ENCODE results near the gene GNL1. TPM values are rescaled to one million over a fixed set of nuclear protein-coding genes. Genes with fewer than 3 reads are reported as not detected.
A peak's percentile ranks its signal among the peaks of the same experiment; 100 is the strongest.
"Not testable (repeated sequence)": the region's sequence is repeated elsewhere in the genome, so short reads cannot be mapped to it uniquely, and the experiment has no call there.

The GNL1 gene
- total and polyA plus RNA-seq, 8 donors, result 52.5 to 108 (median 101) TPM

- Histone ChIP-seq H3K36me3 (peaks cover 0 to 33% of the 10 kb centered on the region in 2 donors), H3K4me3 (no peak overlapping the region), H3K27me3 (no peaks in the 10 kb centered on the region), H3K27ac (peak overlapping the region; percentile 19 to 99), H3K4me1 (peaks cover 10 to 78% of the 10 kb centered on the region in 2 donors), H3K9me3 (no peaks in the 10 kb centered on the region)
- intact Hi-C loops (cut with DNase I), result no loop called here
- no peak for TF ChIP-seq CTCF (IDR thresholded peaks at IDR 0.05)
- DNase-seq (no peak), ATAC-seq (no peak)
These were observed 60.3 kb downstream of the GNL1 start for GRCh38 chr6:30495993-30496392.

GRCh38 chr6:30495060-30495459 is 61.2 kb downstream of the GNL1 start:
- H3K4me3 ChIP-seq; DNase-seq; H3K9me3 ChIP-seq; intact Hi-C loops (cut with DNase I); ATAC-seq; H3K27me3 ChIP-seq: not testable (repeated sequence)
- peak overlapping the region; percentile 19 to 99 for H3K27ac ChIP-seq
- H3K36me3 ChIP-seq, result peaks cover 0 to 42% of the 10 kb centered on the region in 2 donors
- peaks cover 15 to 77% of the 10 kb centered on the region in 2 donors for H3K4me1 ChIP-seq

- peaks cover 16 to 76% of the 10 kb centered on the region in 2 donors for H3K4me1 ChIP-seq
- H3K4me3 ChIP-seq, result no peak overlapping the region
- DNase-seq, result no peak
- peaks cover 0 to 43% of the 10 kb centered on the region in 2 donors for H3K36me3 ChIP-seq
- TF ChIP-seq CTCF (IDR thresholded peaks at IDR 0.05), result no peak
- H3K27me3 ChIP-seq, result no peaks in the 10 kb centered on the region
- intact Hi-C loops (cut with DNase I), result loop anchor here in 1 of 2 donors (5.0 kb wide), 1 partner anchor 38 kb away; no protein-coding TSS in a partner anchor
- H3K27ac ChIP-seq, result peak overlapping the region in 1 of 2 donors; percentile 99
- H3K9me3 ChIP-seq, result no peaks in the 10 kb centered on the region
- ATAC-seq, result no peak
These were observed 61.9 kb downstream of the GNL1 start for GRCh38 chr6:30494291-30494861.

- ATAC-seq, result no peak
- no peak for DNase-seq
- Histone ChIP-seq H3K27ac (peak overlapping the region in 1 of 2 donors; percentile 99), H3K4me3 (peak overlapping the region in 1 of 2 donors; percentile 100), H3K36me3 (peaks cover 0 to 43% of the 10 kb centered on the region in 2 donors), H3K4me1 (peaks cover 16 to 76% of the 10 kb centered on the region in 2 donors), H3K27me3 (no peaks in the 10 kb centered on the region), H3K9me3 (no peaks in the 10 kb centered on the region)
- no peak for TF ChIP-seq CTCF (IDR thresholded peaks at IDR 0.05)
- intact Hi-C loops (cut with DNase I), result loop anchor here in 1 of 2 donors (5.0 kb wide), 1 partner anchor 39 kb away; no protein-coding TSS in a partner anchor
These were observed 62.5 kb downstream of the GNL1 start for GRCh38 chr6:30493643-30494250.

GRCh38 chr6:30491991-30492952 is 64.0 kb downstream of the GNL1 start:
- peaks cover 16 to 84% of the 10 kb centered on the region in 2 donors for H3K4me1 ChIP-seq
- ATAC-seq (no peak), DNase-seq (no peak)
- H3K27ac ChIP-seq, result peak overlapping the region; percentile 19 to 99
- TF ChIP-seq CTCF (IDR thresholded peaks at IDR 0.05), result no peak
- no peaks in the 10 kb centered on the region for H3K9me3 ChIP-seq
- H3K36me3 ChIP-seq, result peaks cover 0 to 43% of the 10 kb centered on the region in 2 donors
- intact Hi-C loops (cut with DNase I), result loop anchor here in 1 of 2 donors (5.0 kb wide), 1 partner anchor 40 kb away; no protein-coding TSS in a partner anchor
- peak overlapping the region; percentile 89 to 100 for H3K4me3 ChIP-seq
- no peaks in the 10 kb centered on the region for H3K27me3 ChIP-seq

Small RNAs within 50 kb of the gene (microRNA-seq; reads per million reads assigned to microRNA genes)
- 49.1 to 112 reads per million in 2 donors for gene MIR877

Other genes starting within 250 kb of the GNL1 start
- gene TRIM39, start 229.6 kb downstream of the GNL1 start, total RNA-seq, result 10 to 100 TPM; 10.2 to 11.5 TPM
- 10 to 100 TPM; 11.8 to 13.7 (median 12.6) TPM for gene TRIM39, start 229.6 kb downstream of the GNL1 start, polyA plus RNA-seq (ENCODE audit: insufficient read length in 6 of 6)
- 10 to 100 TPM; 29.7 to 37.0 TPM for gene RPP21, start 211.3 kb downstream of the GNL1 start, total RNA-seq
- gene RPP21, start 211.3 kb downstream of the GNL1 start, polyA plus RNA-seq (ENCODE audit: insufficient read length in 6 of 6), result 10 to 100 TPM; 28.6 to 37.5 (median 32.5) TPM
- gene HLA-E, start 67.0 kb downstream of the GNL1 start, total RNA-seq, result 100 to 1,000 TPM; 440 to 636 TPM
- gene HLA-E, start 67.0 kb downstream of the GNL1 start, polyA plus RNA-seq (ENCODE audit: insufficient read length in 6 of 6), result 100 to 1,000 TPM; 184 to 210 (median 196) TPM
- gene PRR3, start 806 bp upstream of the GNL1 start, total RNA-seq, result 10 to 100 TPM in 1 of 2 donors, 1 to 10 TPM in 1; 5.7 to 10.1 TPM
- gene PRR3, start 806 bp upstream of the GNL1 start, polyA plus RNA-seq (ENCODE audit: insufficient read length in 6 of 6), result 10 to 100 TPM; 34.5 to 44.1 (median 37.9) TPM
- gene ABCF1, start 15.0 kb upstream of the GNL1 start, total RNA-seq, result 10 to 100 TPM; 37.9 to 47.6 TPM
- gene ABCF1, start 15.0 kb upstream of the GNL1 start, polyA plus RNA-seq (ENCODE audit: insufficient read length in 6 of 6), result 10 to 100 TPM; 60.2 to 75.1 (median 62.1) TPM
- gene PPP1R10, start 60.8 kb upstream of the GNL1 start, total RNA-seq, result 10 to 100 TPM; 44.9 to 71.1 TPM
- gene PPP1R10, start 60.8 kb upstream of the GNL1 start, polyA plus RNA-seq (ENCODE audit: insufficient read length in 6 of 6), result 10 to 100 TPM; 47.1 to 59.3 (median 49.6) TPM
- 10 to 100 TPM; 36.6 to 54.7 TPM for gene MRPS18B, start 61.4 kb upstream of the GNL1 start, total RNA-seq
- gene MRPS18B, start 61.4 kb upstream of the GNL1 start, polyA plus RNA-seq (ENCODE audit: insufficient read length in 6 of 6), result 10 to 100 TPM; 41.2 to 50.5 (median 43.5) TPM
- gene ATAT1, start 70.4 kb upstream of the GNL1 start, total RNA-seq, result 10 to 100 TPM in 1 of 2 donors, 1 to 10 TPM in 1; 8.6 to 10.6 TPM
- gene ATAT1, start 70.4 kb upstream of the GNL1 start, polyA plus RNA-seq (ENCODE audit: insufficient read length in 6 of 6), result 10 to 100 TPM; 52.2 to 73.0 (median 64.2) TPM
- gene C6orf136, start 90.6 kb upstream of the GNL1 start, total RNA-seq, result 10 to 100 TPM; 15.2 to 16.4 TPM
- gene C6orf136, start 90.6 kb upstream of the GNL1 start, polyA plus RNA-seq (ENCODE audit: insufficient read length in 6 of 6), result 10 to 100 TPM; 10.7 to 18.1 (median 14.4) TPM
- 10 to 100 TPM; 23.8 to 28.1 TPM for gene DHX16, start 116.5 kb upstream of the GNL1 start, total RNA-seq
- 10 to 100 TPM; 34.0 to 43.4 (median 41.8) TPM for gene DHX16, start 116.5 kb upstream of the GNL1 start, polyA plus RNA-seq (ENCODE audit: insufficient read length in 6 of 6)
- gene PPP1R18, start 130.2 kb upstream of the GNL1 start, total RNA-seq, result 100 to 1,000 TPM in 1 of 2 donors, 10 to 100 TPM in 1; 51.8 to 117 TPM
- gene PPP1R18, start 130.2 kb upstream of the GNL1 start, polyA plus RNA-seq (ENCODE audit: insufficient read length in 6 of 6), result 10 to 100 TPM; 36.7 to 54.4 (median 42.4) TPM
- gene NRM, start 134.5 kb upstream of the GNL1 start, total RNA-seq, result 10 to 100 TPM; 13.1 to 17.4 TPM
- 10 to 100 TPM; 36.9 to 55.1 (median 41.1) TPM for gene NRM, start 134.5 kb upstream of the GNL1 start, polyA plus RNA-seq (ENCODE audit: insufficient read length in 6 of 6)
- 10 to 100 TPM; 28.2 to 38.6 TPM for gene MDC1, start 160.8 kb upstream of the GNL1 start, total RNA-seq
- gene MDC1, start 160.8 kb upstream of the GNL1 start, polyA plus RNA-seq (ENCODE audit: insufficient read length in 6 of 6), result 10 to 100 TPM; 43.5 to 53.6 (median 49.9) TPM
- gene TUBB, start 163.9 kb upstream of the GNL1 start, total RNA-seq, result 100 to 1,000 TPM; 409 to 602 TPM
- 1,000 to 10,000 TPM; 1,093 to 1,665 (median 1,153) TPM for gene TUBB, start 163.9 kb upstream of the GNL1 start, polyA plus RNA-seq (ENCODE audit: insufficient read length in 6 of 6)
- 100 to 1,000 TPM; 148 to 206 TPM for gene FLOT1, start 186.2 kb upstream of the GNL1 start, total RNA-seq
- 100 to 1,000 TPM; 115 to 135 (median 124) TPM for gene FLOT1, start 186.2 kb upstream of the GNL1 start, polyA plus RNA-seq (ENCODE audit: insufficient read length in 6 of 6)
- gene IER3, start 188.1 kb upstream of the GNL1 start, total RNA-seq, result 10 to 100 TPM; 36.1 to 77.0 TPM
- gene IER3, start 188.1 kb upstream of the GNL1 start, polyA plus RNA-seq (ENCODE audit: insufficient read length in 6 of 6), result 10 to 100 TPM in 5 of 6 donors, 1 to 10 TPM in 1; 5.5 to 38.8 (median 12.9) TPM